Measurements from ENCODE around the gene DLEC1.

- no peak for TF ChIP-seq CTCF (IDR thresholded peaks at IDR 0.05)
- TF ChIP-seq POLR2A (IDR thresholded peaks at IDR 0.05; ENCODE audit: low read depth): no peak
- no peak for TF ChIP-seq EP300 (IDR thresholded peaks at IDR 0.05)
- no peak for TF ChIP-seq POLR2AphosphoS5 (IDR thresholded peaks at IDR 0.05)
Observed at GRCh38 chr3:38007754-38008090, 31.3 kb upstream of the DLEC1 start.

Measured in esophagus muscularis mucosa (tissue), 4 donors.